DMS153 treated with DMSO at 0.1 percent for 48 hours (cell line): ENCODE results near the gene AGPAT3.
"Not testable (repeated sequence)": the region's sequence is repeated elsewhere in the genome, so short reads cannot be mapped to it uniquely, and the experiment has no call there.

Source experiments
- DNase-seq: peaks from one replicate; lab custom pipeline; 2025; ENCODE audit not compliant: unreplicated experiment; lab: John Stamatoyannopoulos, UW

Gene AGPAT3, protein sequence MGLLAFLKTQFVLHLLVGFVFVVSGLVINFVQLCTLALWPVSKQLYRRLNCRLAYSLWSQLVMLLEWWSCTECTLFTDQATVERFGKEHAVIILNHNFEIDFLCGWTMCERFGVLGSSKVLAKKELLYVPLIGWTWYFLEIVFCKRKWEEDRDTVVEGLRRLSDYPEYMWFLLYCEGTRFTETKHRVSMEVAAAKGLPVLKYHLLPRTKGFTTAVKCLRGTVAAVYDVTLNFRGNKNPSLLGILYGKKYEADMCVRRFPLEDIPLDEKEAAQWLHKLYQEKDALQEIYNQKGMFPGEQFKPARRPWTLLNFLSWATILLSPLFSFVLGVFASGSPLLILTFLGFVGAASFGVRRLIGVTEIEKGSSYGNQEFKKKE

GRCh38 chr21:43864962-43865539 lies at the start of gene AGPAT3:
AGPAT3 (plus strand) TSS chr21:43865223; CDS start chr21:43959682, 94,459 bp downstream.
- no peak for DNase-seq

DNA sequence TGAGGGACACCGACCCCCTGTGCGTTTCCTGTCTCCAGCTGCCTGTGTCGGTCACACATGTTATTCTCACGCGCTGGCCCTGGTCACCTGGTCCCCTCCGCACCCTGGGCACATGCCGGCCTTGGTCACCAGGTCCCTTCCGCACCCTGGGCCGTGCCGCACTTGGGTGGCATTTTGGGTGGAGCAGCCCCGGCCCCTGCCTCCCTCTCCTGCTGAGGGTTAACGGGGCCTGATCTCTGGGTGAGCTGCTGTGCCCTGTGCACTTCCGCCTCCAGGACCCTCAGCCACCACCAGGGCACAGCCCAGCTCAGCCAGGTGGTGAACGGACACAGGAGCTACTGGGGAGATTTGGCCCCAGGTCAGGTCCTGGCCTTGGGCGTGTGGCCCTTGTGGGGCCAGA lies 49.0 kb upstream of the AGPAT3 start:
- DNase-seq, result no peak

DNA sequence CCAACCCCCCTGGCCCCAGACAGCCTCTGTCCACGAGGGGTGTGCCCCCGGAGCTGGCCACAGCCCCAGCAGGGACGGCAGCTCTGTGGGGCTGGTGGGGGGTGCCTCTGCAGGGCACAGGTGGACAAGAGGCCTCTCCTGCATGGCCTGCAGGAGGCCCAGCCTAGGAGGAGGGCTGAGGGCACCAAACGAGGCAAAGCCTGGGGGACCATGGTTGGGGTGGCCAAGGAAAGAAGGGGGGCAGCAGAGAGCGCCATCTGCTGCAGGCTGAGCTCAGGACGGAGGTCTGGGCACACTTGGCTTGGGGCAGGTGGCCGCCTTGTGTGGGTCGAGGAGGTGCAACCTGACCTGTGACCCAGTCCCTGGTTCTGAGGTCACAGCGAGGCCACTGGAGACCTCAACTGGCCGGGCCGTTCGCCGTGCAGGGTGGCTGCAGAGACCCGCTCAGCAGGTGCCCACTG lies 48.4 kb upstream of the AGPAT3 start:
- DNase-seq, result no peak

DNA sequence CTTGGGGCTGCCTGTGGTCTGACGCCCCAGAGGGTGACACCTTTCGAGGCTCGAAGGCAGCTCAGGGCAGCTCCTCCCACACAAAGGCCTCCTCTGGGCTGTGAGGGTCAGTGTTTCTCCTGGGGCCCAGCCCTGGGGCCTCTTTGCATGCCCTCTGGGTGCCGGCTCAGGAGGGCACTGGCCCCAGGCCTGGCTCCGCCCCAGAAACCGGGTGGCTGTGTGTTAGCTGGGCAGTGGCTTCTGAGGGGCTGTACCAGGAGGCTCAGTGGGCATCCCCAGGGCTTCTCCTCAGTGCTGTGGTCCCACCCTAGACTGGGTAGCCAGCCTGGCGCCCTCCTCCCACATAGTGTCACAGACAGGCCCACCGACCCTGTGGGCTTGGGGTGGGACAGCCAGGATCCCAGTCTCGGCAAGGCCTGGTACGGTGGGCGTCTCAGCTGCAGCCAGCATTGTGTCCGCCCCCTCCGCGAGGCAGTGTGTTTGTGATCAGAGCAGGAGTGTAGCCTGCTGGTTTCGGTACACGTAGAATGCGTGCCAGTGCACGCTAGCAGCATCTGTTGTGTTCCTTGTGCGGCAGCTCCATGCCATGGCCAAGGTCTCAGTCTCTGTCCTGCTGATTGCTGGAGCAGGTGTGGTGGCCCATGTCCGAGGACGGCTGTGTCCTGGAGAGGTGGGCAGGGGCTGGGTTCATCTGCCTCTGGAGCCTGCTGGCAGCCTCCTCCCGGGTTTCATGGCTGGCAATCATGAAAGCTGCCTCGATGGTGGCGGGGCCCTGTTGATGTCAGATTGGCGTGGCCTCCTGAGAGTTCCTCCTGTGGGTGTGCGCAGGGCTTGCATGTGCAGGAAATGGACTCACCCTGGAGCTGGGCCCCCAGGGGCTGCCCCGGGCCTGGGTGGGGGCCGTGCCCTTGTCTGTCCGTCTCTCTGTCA lies 47.6 kb upstream of the AGPAT3 start:
- no peak for DNase-seq

DNA sequence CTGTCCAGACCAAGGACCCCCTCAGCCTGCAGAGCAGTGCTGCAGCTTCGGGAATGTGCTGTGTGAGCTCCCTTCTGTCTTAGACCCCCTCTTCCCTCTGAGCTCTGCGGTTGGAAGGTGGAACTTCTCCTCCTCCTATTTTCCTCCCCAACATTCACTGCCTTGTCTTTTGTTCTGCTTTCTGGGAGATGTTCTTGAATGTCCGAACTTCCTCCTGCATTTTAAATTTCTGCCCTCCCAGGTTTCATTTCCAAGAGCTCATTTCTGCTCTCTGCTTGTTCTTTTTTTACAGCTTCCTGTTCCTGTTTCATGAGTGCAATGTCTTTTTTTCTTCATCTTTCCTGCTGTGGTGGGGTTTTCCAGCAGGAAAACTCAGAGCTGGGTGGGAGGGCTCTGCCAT lies 46.3 kb upstream of the AGPAT3 start:
- DNase-seq, result no peak

DNA sequence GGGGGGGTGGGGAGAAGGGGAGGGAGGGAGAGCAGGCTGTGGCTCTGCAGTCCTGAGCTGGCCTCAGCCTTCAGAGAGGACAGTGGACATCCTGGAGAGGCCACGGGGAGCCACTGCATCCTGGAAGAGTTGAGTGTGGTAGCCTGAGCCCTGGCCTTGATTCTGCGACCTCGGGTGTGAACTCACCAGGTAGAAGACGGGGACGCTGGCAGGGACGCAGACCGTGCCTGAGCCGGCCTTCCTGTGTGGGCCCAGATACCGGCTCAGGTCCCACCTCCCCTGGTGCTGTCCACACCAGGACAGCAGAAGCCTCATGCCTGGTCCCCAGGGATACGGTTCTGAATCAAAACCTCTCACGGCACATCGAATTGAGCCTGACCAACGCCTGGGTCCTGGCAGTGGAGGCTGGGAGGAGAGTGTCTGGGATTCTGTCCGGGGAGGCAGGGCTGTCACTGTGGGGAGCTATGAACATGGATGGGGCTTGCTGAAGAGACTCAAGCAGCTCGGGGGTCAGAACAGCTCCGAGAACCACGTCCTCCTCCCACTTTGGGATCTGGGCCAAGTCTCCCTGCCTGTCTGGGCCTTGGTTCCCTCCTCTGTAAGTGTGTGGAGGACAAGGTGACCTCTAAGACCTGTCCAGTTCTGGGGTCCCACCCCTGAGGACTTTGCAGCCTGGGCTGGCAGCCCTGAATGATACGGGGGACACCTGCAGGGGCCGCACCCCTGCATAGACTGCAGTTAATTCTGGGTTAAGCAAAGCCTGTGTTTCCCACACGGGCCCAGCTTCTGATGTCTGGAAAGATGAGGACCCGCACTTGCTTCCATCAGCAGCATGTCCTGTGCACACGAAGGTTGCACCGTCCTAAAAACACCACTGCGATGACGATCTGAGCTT lies 45.3 kb upstream of the AGPAT3 start:
- no peak for DNase-seq

DNA sequence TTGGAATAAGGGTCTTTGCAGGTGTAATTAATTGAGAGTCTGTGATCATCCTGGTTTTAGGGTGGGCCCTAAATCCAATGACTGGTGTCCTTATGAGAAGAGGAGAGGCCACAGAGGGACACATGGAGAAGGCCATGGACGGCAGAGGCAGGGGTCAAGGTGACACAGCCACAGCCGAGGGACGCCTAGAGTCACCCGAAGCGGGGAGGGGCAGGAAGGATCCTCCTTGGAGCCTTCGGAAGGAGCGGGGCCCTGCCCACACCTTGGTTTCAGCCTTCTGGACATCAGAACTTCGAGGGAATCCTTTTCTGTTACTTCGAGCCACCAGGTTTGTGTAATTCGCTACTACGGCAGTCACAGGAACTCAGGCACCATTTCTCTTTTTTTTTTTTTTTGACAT lies 44.6 kb upstream of the AGPAT3 start:
- no peak for DNase-seq

- not testable (repeated sequence) for DNase-seq
These were observed 42.9 kb upstream of the AGPAT3 start for GRCh38 chr21:43822166-43822565.

DNA sequence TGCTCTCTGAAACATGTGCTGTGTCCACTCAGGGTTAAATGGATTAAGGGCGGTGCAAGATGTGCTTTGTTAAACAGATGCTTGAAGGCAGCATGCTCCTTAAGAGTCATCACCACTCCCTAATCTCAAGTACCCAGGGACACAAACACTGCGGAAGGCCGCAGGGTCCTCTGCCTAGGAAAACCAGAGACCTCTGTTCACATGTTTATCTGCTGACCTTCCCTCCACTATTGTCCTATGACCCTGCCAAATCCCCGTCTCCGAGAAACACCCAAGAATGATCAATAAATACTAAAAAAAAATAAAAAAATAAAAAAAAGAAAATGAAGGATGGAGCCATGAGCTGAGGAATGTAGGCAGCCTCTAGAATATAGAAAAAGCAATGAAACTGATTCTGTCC lies 42.3 kb upstream of the AGPAT3 start:
- DNase-seq, result not testable (repeated sequence)

- no peak for DNase-seq
These were observed 40.4 kb upstream of the AGPAT3 start for GRCh38 chr21:43824333-43825241.

DNA sequence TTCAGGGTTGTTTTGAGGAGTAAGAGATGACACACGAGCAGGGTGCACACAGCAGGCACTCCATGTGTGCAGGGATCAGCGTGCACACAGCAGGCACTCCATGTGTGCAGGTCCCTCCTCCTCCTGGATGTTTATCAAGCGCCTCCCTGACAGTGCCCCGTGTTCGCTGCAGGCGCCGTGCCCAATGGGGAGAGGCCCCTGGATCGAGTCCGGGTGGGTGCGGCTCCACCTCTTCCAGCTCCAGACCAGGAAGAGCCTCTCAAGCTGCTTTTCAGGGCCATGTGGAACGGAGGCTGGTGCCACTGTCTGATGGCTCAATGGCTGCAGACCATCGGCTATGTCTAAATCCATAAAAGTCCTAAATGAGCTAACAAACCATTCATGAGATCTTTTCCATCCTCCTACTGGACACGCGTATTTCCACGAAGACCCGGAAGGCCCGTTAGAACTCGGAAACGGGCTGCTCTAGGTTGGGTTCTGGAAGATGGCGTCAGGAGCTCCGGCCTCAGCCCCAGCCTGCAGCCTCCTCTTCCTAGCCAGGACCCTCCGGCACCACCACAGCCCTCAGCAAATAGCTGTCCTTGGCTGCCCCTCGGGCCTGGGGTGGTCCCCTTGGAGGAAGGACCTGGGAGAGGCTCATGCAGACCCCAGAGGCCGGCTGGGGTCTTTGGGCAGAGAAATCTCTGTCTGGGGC lies 39.6 kb upstream of the AGPAT3 start:
- DNase-seq, result no peak

DNA sequence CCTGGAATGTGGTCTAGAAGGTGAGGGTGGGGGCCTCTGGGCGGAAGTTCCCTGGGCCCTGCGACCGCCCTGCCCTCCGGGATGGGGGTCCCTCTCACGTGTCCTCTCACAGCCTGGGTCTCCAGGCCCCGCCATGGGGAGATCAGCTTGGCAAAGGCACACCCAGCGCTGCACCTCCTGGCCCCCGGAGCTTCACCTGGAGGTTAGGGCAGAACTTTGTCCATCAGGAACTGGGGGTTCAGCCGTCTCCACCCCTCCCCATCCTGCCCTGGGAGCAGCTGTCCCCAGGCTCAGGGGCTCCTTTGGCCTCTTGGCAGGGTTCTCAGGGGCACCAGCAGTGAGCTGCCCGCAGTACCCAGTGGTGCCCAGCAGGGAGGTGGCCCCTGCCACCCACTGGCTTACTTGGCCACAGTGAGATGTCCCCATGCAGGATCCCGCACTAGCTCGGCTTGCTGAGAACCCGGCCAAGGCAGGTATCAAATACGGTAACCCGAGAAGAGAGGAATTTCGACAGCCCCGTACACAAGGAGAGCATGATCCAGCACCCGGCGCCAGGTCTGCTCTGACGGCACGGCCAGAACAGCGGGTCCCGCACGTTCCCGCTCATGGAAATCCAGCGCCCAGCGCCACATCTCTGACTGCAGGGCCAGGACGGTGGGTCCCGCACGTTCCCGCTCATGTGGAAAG lies 38.9 kb upstream of the AGPAT3 start:
- no peak for DNase-seq

DNA sequence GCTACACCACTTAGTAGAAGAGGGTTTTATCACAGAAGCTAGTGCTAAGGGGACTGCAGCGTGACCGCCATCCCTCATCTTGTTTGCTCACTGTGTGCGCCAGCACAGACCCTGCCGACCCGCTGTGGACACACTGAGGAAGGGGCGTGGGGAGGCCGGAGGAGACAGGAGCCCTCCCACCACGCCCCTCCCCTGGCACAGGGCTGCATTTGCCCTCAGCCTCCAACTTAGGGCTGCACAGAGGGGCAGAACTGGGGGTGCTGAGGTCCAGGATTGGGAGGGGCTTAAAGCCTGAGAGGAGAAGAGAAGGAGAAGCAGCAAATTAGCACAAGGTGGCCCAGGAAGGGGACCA lies 38.4 kb upstream of the AGPAT3 start:
- no peak for DNase-seq

DNA sequence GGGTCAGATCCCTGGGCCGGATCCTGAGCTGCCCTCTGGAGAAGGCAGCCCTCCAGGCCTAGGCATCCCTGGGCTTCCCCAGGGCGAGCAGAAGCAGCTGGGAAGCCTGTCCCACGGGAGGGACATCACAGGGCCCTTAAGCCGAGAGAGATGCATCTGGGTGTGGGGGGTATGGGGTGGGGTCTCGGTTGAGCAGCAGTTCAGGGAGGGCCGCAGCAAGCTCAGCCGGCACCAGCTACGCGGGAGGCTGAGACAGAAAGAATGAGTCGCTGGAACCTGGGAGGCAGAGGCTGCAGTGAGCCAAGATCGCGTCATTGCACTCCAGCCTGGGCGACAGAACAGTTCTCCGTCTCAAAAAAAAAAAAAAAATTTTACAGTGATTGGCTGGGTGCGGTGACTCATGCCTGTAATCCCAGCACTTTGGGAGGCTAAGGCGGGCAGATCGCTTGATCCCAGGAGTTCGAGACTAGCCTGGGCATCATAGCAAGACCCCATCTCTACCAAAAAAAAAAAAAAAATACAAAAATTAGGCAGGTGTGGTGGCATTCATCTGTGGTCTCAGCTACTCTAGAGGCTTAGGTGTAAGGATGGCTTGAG lies 37.9 kb upstream of the AGPAT3 start:
- no peak for DNase-seq

- DNase-seq, result no peak
These were observed 35.9 kb upstream of the AGPAT3 start for GRCh38 chr21:43829161-43829560.

DNA sequence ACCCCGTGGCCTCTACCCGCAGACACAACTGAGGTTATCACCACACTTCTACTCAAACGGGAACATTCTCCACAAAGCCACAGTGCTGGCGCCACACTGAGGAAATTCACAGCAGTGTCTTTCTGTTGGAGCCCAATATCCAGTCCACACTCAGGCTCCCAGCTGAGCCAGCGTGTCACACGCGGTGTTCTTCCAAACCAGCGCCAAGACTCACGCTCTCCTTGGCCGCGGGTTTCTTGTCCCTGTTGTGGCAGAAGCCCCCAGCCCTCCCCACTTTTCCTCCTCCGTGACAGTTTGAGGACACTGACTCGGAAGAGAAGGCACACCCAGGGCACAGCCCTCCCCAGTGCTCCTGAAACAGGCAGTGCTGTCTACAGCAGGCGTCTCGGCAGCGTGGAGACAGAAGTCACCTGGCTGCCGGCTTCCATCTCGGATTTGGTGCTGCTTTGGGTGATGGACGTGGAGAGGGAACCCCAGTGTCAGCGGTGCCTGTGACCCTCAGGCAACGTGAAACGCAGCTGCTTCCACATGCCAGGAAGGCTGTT lies 35.4 kb upstream of the AGPAT3 start:
- DNase-seq, result no peak

DNA sequence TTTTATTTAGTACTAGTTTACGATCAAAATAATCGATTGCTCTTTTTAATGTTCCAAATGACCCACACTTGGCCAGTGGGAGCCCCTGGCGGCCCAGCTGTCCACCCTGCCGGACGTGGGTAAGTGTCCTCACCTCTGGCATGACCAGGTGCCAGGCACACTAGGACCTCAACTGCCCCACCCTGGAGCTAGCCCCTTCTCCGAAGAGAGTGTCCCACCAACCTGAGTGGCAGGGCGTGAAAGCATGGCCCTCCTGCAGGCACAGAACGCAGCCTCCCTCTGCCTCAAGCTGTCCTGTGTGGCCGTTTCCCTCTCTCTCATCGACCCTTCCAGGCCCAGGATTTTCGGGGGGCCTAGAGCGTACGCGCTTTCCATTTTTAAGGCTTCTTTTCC lies 32.9 kb upstream of the AGPAT3 start:
- no peak for DNase-seq

GRCh38 chr21:43832648-43833047 lies 32.4 kb upstream of the AGPAT3 start:
- DNase-seq, result no peak
